HepG2 (cell line): ENCODE results near the gene CDH13. TPM values are rescaled to one million over a fixed set of nuclear protein-coding genes. Genes with fewer than 3 reads are reported as not detected.

Experiments used
- ATAC-seq: fragments of 200-7000 bp; cut with Tn5 transposase; 3 replicates; pipeline ENCODE4 v1.9.1; 2020; ENCODE audit warnings: mild to moderate bottlenecking, moderate library complexity
- BruUV-seq: library from RNA; stranded (reverse); fragments of 400-500 nt; replicated peaks from 2 replicates; lab custom pipeline; 2021; lab: Mats Ljungman, UMichigan
- CTCF ChIA-PET: fragments of 300-600 bp; formaldehyde crosslinking; extraction: SDS; loops from one replicate; lab custom pipeline; 2021; ENCODE audit warnings: low total read pairs, inconsistent platforms, low intra/inter-chr PET ratio; lab: Yijun Ruan, JAX
- POLR2A ChIA-PET: fragments of 350-600 bp; sonication (Branson Sonifier 250); formaldehyde crosslinking; loops from one replicate; lab custom pipeline; 2020; ENCODE audit warnings: antibody characterized with exemption, inconsistent platforms; lab: Yijun Ruan, JAX
- DNase-seq: peaks from one replicate; pipeline ENCODE4 v3.0.0-alpha.2; 2015; ENCODE audit warnings: low spot score
- FAIRE-seq: peaks from 3 replicates; lab custom pipeline; 2011; peaks lifted over from hg19 to GRCh38; lab: Jason Lieb, UNC
- H2AFZ ChIP-seq: one replicate; pipeline ENCODE4 v1.6.1; 2011; ENCODE audit warnings: low read length, inconsistent platforms
- H3K27ac ChIP-seq: fragments of 300-600 bp; 3 replicates; pipeline ENCODE4 v1.8.0; 2011; ENCODE audit warnings: mixed run types, mild to moderate bottlenecking, mixed read lengths, low read length, inconsistent platforms; ENCODE audit not compliant: insufficient read depth; ENCODE audit errors: extremely low read length
- H3K27me3 ChIP-seq, 2 experiments: fragments of 200-600 bp in 1 of 2; 2 replicates in 1 of 2; 3 replicates in 1 of 2; pipeline versions ENCODE4 v1.6.0 to v1.8.0; 2011; ENCODE audit warnings: low read length in 2 of 2, mild to moderate bottlenecking in 2 of 2, moderate library complexity in 2 of 2, inconsistent platforms in 1 of 2; ENCODE audit not compliant: insufficient read depth in 2 of 2, control insufficient read depth in 1 of 2
- H3K36me3 ChIP-seq, 2 experiments: fragments of 200-600 bp in 1 of 2; replicated peaks in 1 of 2; 2 replicates in 1 of 2; 3 replicates in 1 of 2; pipeline versions ENCODE4 v1.5.1 to v1.8.0; 2011; ENCODE audit warnings: low read length in 2 of 2, inconsistent platforms in 1 of 2; ENCODE audit not compliant: insufficient read depth in 2 of 2, control insufficient read depth in 1 of 2
- H3K4me1 ChIP-seq: 2 replicates; pipeline ENCODE4 v1.5.1; 2012; ENCODE audit warnings: low read length, inconsistent platforms; ENCODE audit not compliant: insufficient read depth
- H3K4me2 ChIP-seq: 2 replicates; pipeline ENCODE4 v1.6.0; 2011; ENCODE audit warnings: low read depth, low read length, inconsistent platforms
- H3K4me3 ChIP-seq, 3 experiments: fragments of 200-600 bp in 1 of 3; sonication (generic), shearing (Covaris generic) in 1 of 3; replicated peaks in 1 of 3; 2 replicates each; pipeline ENCODE4 v1.5.1; 2011 to 2016; ENCODE audit warnings: low read length in 3 of 3, inconsistent platforms in 2 of 3, low read depth in 2 of 3, mild to moderate bottlenecking in 2 of 3, control low read depth in 1 of 3, mixed read lengths in 1 of 3; ENCODE audit not compliant: insufficient read depth in 1 of 3
- H3K79me2 ChIP-seq: one replicate; pipeline ENCODE4 v1.6.1; 2011; ENCODE audit warnings: low read length, inconsistent platforms; ENCODE audit not compliant: insufficient read depth
- H3K9ac ChIP-seq: 2 replicates; pipeline ENCODE4 v1.6.0; 2011; ENCODE audit warnings: mild to moderate bottlenecking, low read depth, low read length, inconsistent platforms; ENCODE audit not compliant: insufficient read depth
- H3K9me3 ChIP-seq: 2 replicates; pipeline ENCODE4 v1.5.1; 2012; ENCODE audit warnings: mild to moderate bottlenecking, low read length
- H4K20me1 ChIP-seq: 2 replicates; pipeline ENCODE4 v1.6.0; 2011; ENCODE audit warnings: inconsistent platforms, mild to moderate bottlenecking, low read length, moderate library complexity; ENCODE audit not compliant: insufficient read depth
- ATF6 ChIP-seq: sonication (generic); formaldehyde crosslinking; conservative IDR thresholded peaks from 2 replicates; pipeline ENCODE4 v1.4.0; 2020; ENCODE audit warnings: missing genetic modification reagents
- CEBPB ChIP-seq: IDR thresholded peaks from 2 replicates; pipeline ENCODE4 v1.6.1; 2011; ENCODE audit warnings: low read depth, low read length, improper control_type of control experiment, borderline replicate concordance
- FUBP1 ChIP-seq: sonication (generic); formaldehyde crosslinking; IDR thresholded peaks from 2 replicates; pipeline ENCODE4 v1.5.1; 2020; ENCODE audit warnings: missing genetic modification reagents, mild to moderate bottlenecking, borderline replicate concordance
- NCOA1 ChIP-seq: sonication (generic); formaldehyde crosslinking; IDR thresholded peaks from 2 replicates; pipeline ENCODE4 v1.9.0; 2021; ENCODE audit warnings: missing genetic modification reagents
- WGBS: methylation state at CpG from one replicate; pipeline ENCODE4 v1.1.6; 2017; ENCODE audit warnings: low lambda C conversion rate; 5-methylcytosine and 5-hydroxymethylcytosine counted together
- in situ Hi-C: cut with HindIII; loops from 2 replicates; pipeline ENCODE4 v1.10.0; 2017; ENCODE audit warnings: low pct_unique_long_range_greater_than_20kb; ENCODE audit not compliant: extremely low pct_ligation_motif_present
- intact Hi-C: fragments of 100-400 bp; cut with micrococcal nuclease; formaldehyde crosslinking; loops from one replicate; pipeline ENCODE4 v1.10.0; 2022; ENCODE audit not compliant: unreplicated experiment
- polyA plus RNA-seq, 8 experiments: library from polyadenylated mRNA; depleted of rRNA in 3 of 8; stranded (reverse) in 7 of 8; unstranded in 1 of 8; fragments of >200 nt; fragmentation: Illumina TruSeq in 4 of 8; extraction: Trizol in 4 of 8; gene quantifications; 2 replicates each; pipeline versions ENCODE4 v1.2.1 to v1.2.3, GENCODE V29; 2011 to 2016; ENCODE audit warnings: low read depth in 4 of 8, missing spikeins in 1 of 8, mixed read lengths in 1 of 8; ENCODE audit not compliant: insufficient read depth in 1 of 8
- total RNA-seq, 5 experiments: library from RNA; depleted of rRNA; stranded (reverse); fragments of >200 nt; fragmentation: Illumina TruSeq; extraction: Trizol; gene quantifications; 2 replicates each; pipeline ENCODE4 v1.2.3, GENCODE V29; 2016; ENCODE audit warnings: low read depth in 1 of 5

Gene CDH13
- total and polyA plus RNA-seq, 2 of the 13 experiments (the other 11 are each of a cell fraction or from before 2014, with no cell fraction given), result not detected

GRCh38 chr16:83791916-83792315 is 1165.1 kb downstream of the CDH13 start:
- Histone ChIP-seq H3K79me2 (no peaks in the 10 kb centered on the region), H3K9me3 (no peaks in the 10 kb centered on the region), H3K36me3 (no peaks in the 10 kb centered on the region), H2AFZ (no peak overlapping the region), H3K9ac (no peak overlapping the region), H3K4me3 (no peak overlapping the region), H3K4me2 (no peak overlapping the region), H3K27ac (no peak overlapping the region), H3K4me1 (no peaks in the 10 kb centered on the region), H4K20me1 (no peaks in the 10 kb centered on the region), H3K27me3 (peaks cover 2 to 51% of the 10 kb centered on the region in 2 experiments; a peak in 3 of 5 replicates)
- CTCF ChIA-PET, result no interaction called here
- DNase-seq (no peak), FAIRE-seq (no peak), ATAC-seq (no peak)
- no TSS peak for BruUV-seq
- POLR2A ChIA-PET, result no interaction called here
- in situ Hi-C loops, result no loop called here
- 47% methylated on average over 10 of the region's 10 CpGs for WGBS
- TF ChIP-seq CEBPB, result peak; percentile 74
- TF ChIP-seq ATF6 (CRISPR knock-in tag), result no peak
- TF ChIP-seq FUBP1 (CRISPR knock-in tag), result no peak
- no peak for TF ChIP-seq NCOA1 (CRISPR knock-in tag)
- TF ChIP-seq, all 625 proteins: peak for 1
- intact Hi-C loops, result no loop called here
